OCI-LY1 (cell line): Measurements from ENCODE around the gene TACR1.

ENCODE experiments used
- EZH2 ChIP-seq: fragments of 200-600 bp; sonication (generic), shearing (Covaris generic); IDR thresholded peaks from 2 replicates; pipeline ENCODE4 v1.8.0; 2017; ENCODE audit warnings: borderline replicate concordance, mixed run types, mild to moderate bottlenecking, antibody characterized with exemption, low read length, moderate library complexity, mixed read lengths
- TF ChIP-seq, protein P1 (sequence below): fragments of 200-600 bp; sonication (generic), shearing (Covaris generic); IDR thresholded peaks from 2 replicates; pipeline ENCODE4 v1.5.1; 2017; ENCODE audit warnings: mild to moderate bottlenecking, antibody characterized with exemption, low read length, moderate library complexity, mixed read lengths

DNA sequence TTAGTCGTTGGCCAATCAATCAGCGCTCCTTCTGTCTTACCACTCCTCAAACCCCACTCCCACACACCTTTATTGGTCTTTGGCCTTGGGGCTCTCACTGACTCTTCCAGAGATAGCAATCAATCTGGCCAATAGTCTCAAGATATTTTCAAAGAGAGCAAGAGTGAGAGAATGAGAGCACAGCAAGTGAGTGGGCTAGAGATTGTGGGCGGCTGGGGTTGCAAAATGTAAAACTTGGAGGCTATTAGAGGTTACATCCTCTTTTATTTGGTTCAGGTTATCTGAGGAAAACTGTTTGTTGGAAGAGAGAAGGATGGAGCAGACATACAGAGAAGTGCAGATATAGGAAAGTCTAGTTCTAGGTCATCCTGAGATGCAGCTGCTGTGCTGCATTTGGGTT is 32.8 kb downstream of the TACR1 start:
- TF ChIP-seq, protein P1, sequence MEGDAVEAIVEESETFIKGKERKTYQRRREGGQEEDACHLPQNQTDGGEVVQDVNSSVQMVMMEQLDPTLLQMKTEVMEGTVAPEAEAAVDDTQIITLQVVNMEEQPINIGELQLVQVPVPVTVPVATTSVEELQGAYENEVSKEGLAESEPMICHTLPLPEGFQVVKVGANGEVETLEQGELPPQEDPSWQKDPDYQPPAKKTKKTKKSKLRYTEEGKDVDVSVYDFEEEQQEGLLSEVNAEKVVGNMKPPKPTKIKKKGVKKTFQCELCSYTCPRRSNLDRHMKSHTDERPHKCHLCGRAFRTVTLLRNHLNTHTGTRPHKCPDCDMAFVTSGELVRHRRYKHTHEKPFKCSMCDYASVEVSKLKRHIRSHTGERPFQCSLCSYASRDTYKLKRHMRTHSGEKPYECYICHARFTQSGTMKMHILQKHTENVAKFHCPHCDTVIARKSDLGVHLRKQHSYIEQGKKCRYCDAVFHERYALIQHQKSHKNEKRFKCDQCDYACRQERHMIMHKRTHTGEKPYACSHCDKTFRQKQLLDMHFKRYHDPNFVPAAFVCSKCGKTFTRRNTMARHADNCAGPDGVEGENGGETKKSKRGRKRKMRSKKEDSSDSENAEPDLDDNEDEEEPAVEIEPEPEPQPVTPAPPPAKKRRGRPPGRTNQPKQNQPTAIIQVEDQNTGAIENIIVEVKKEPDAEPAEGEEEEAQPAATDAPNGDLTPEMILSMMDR = no peak
- TF ChIP-seq EZH2 = no peak
